Measurements from ENCODE around the gene FCF1. TPM values are rescaled to one million over a fixed set of nuclear protein-coding genes. Genes with fewer than 3 reads are reported as not detected.

The FCF1 gene
- total and polyA plus RNA-seq, 2 experiments from 2014 or later, result 30.3 to 58.7 TPM

DNA sequence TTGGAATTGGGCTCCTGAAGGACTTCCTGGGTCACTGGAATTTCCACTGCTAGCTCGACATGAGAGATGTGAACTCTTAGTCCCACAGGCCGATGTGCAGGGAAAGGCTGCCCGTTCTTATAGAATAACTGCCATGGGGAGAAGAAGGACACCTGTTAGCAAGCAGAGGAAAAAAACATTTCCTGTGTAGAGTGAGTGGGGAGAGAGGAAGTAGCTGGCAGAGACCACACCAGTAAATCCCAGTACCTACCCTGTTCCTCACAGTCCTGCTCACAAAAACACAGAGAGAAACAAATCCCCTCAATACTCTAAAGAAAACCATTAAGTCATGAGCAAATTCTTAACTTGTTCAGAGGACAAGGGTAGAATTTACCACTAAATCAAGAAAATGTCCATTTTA lies 29.5 kb upstream of the FCF1 start:
- TF ChIP-seq EZH2phosphoT487 (IDR thresholded peaks at IDR 0.05; ENCODE audit: unreplicated experiment) (no peak), JUNB (IDR thresholded peaks at IDR 0.05; ENCODE audit: unreplicated experiment) (no peak), CREB1 (CRISPR knock-in tag; IDR thresholded peaks at IDR 0.05; ENCODE audit: low read depth) (no peak)
- TF ChIP-seq, protein P1, sequence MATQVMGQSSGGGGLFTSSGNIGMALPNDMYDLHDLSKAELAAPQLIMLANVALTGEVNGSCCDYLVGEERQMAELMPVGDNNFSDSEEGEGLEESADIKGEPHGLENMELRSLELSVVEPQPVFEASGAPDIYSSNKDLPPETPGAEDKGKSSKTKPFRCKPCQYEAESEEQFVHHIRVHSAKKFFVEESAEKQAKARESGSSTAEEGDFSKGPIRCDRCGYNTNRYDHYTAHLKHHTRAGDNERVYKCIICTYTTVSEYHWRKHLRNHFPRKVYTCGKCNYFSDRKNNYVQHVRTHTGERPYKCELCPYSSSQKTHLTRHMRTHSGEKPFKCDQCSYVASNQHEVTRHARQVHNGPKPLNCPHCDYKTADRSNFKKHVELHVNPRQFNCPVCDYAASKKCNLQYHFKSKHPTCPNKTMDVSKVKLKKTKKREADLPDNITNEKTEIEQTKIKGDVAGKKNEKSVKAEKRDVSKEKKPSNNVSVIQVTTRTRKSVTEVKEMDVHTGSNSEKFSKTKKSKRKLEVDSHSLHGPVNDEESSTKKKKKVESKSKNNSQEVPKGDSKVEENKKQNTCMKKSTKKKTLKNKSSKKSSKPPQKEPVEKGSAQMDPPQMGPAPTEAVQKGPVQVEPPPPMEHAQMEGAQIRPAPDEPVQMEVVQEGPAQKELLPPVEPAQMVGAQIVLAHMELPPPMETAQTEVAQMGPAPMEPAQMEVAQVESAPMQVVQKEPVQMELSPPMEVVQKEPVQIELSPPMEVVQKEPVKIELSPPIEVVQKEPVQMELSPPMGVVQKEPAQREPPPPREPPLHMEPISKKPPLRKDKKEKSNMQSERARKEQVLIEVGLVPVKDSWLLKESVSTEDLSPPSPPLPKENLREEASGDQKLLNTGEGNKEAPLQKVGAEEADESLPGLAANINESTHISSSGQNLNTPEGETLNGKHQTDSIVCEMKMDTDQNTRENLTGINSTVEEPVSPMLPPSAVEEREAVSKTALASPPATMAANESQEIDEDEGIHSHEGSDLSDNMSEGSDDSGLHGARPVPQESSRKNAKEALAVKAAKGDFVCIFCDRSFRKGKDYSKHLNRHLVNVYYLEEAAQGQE (IDR thresholded peaks at IDR 0.05; ENCODE audit: unreplicated experiment), result no peak
- H4K20me1 ChIP-seq (replicated peaks; ENCODE audit: insufficient read depth), result 0 out of 2 replicates have a peak, but pooled peaks cover 11% of the 10 kb centered on the region
- no peak overlapping the region for H3K27ac Mint-ChIP-seq
- peaks cover 14% of the 10 kb centered on the region for H3K4me1 Mint-ChIP-seq
- DNase-seq (ENCODE audit: low spot score), result no peak
- H3K27me3 Mint-ChIP-seq (ENCODE audit: insufficient read depth, low read depth, poor library complexity), result no peaks in the 10 kb centered on the region
- no peak for ATAC-seq
- no peak overlapping the region for H3K4me3 ChIP-seq
- peaks cover 33% of the 10 kb centered on the region for H3K36me3 Mint-ChIP-seq (ENCODE audit: low read depth)
- H2AFZ ChIP-seq, result no peak overlapping the region
- no peaks in the 10 kb centered on the region for H3K9me2 ChIP-seq (ENCODE audit: insufficient read depth)
- peaks cover 10% of the 10 kb centered on the region for H3K4me1 ChIP-seq (ENCODE audit: insufficient read depth)
- H3K9me3 Mint-ChIP-seq, result no peaks in the 10 kb centered on the region
- H3K4me2 ChIP-seq, result no peak overlapping the region
- H3K27me3 ChIP-seq (ENCODE audit: insufficient read depth), result no peaks in the 10 kb centered on the region
- no peaks in the 10 kb centered on the region for H3K79me2 ChIP-seq (replicated peaks; ENCODE audit: insufficient read depth)
- no peak overlapping the region for H3K27ac ChIP-seq (ENCODE audit: low read depth)
- no peak overlapping the region for H3K4me3 Mint-ChIP-seq
- peaks cover 16% of the 10 kb centered on the region for H3K36me3 ChIP-seq (ENCODE audit: insufficient read depth)
- no peaks in the 10 kb centered on the region for H3F3A ChIP-seq (replicated peaks; ENCODE audit: low read depth)

DNA sequence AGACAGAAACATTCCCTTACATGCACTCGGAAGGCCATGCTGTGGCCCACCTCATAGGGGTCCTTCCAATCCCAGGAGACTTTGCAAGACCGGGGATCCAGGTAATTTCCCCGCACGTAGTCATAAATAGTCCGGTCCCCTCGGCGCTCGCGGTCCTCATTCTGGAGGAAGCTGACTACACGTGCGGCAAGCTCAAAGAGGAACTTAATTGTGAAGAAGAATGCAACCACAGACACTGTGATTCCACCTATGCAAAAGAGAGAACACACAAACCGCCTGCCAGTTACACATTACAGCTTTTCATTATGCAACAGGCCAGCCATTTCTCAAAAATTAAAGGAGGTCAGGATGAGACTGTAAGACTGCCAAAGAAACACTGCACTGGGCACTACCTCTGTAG lies 28.5 kb upstream of the FCF1 start:
- H3K27me3 Mint-ChIP-seq (ENCODE audit: insufficient read depth, low read depth, poor library complexity), result no peaks in the 10 kb centered on the region
- Histone ChIP-seq H3K9me2 (ENCODE audit: insufficient read depth) (no peaks in the 10 kb centered on the region), H3K27me3 (ENCODE audit: insufficient read depth) (no peaks in the 10 kb centered on the region), H2AFZ (no peak overlapping the region), H4K20me1 (replicated peaks; ENCODE audit: insufficient read depth) (peaks cover 11% of the 10 kb centered on the region; the same call in 1 of the 2 replicates), H3K4me2 (no peak overlapping the region), H3F3A (replicated peaks; ENCODE audit: low read depth) (no peaks in the 10 kb centered on the region), H3K4me3 (no peak overlapping the region), H3K36me3 (ENCODE audit: insufficient read depth) (peaks cover 16% of the 10 kb centered on the region), H3K4me1 (ENCODE audit: insufficient read depth) (peaks cover 10% of the 10 kb centered on the region), H3K27ac (ENCODE audit: low read depth) (no peak overlapping the region), H3K79me2 (replicated peaks; ENCODE audit: insufficient read depth) (no peaks in the 10 kb centered on the region; the same call in 1 of the 2 replicates)
- 0 out of 2 replicates have a peak overlapping the region, but pooled peaks have one; percentile 16 for H3K27ac Mint-ChIP-seq
- ATAC-seq, result no peak
- peaks cover 39% of the 10 kb centered on the region for H3K36me3 Mint-ChIP-seq (ENCODE audit: low read depth)
- H3K4me1 Mint-ChIP-seq, result peaks cover 14% of the 10 kb centered on the region
- TF ChIP-seq POLR2AphosphoS5 (IDR thresholded peaks at IDR 0.05; ENCODE audit: low read depth) (no peak), ZNF331 (CRISPR knock-in tag; IDR thresholded peaks at IDR 0.05; ENCODE audit: low read depth) (no peak), EZH2 (IDR thresholded peaks at IDR 0.05; ENCODE audit: low read depth, unreplicated experiment) (no peak)
- TF ChIP-seq, protein P2, sequence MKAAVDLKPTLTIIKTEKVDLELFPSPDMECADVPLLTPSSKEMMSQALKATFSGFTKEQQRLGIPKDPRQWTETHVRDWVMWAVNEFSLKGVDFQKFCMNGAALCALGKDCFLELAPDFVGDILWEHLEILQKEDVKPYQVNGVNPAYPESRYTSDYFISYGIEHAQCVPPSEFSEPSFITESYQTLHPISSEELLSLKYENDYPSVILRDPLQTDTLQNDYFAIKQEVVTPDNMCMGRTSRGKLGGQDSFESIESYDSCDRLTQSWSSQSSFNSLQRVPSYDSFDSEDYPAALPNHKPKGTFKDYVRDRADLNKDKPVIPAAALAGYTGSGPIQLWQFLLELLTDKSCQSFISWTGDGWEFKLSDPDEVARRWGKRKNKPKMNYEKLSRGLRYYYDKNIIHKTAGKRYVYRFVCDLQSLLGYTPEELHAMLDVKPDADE (IDR thresholded peaks at IDR 0.05), result no peak
- H3K9me3 Mint-ChIP-seq, result no peaks in the 10 kb centered on the region
- H3K4me3 Mint-ChIP-seq, result no peak overlapping the region
- no peak for DNase-seq (ENCODE audit: low spot score)
